GM12878 (cell line): ENCODE results near the gene ZNF766.

Experiments
- CHD4 ChIP-seq: fragments of 200-600 bp; sonication (generic); IDR thresholded peaks from 2 replicates; pipeline ENCODE4 v1.6.1; 2016; ENCODE audit warnings: mild to moderate bottlenecking
- CTCF ChIP-seq, 3 experiments: IDR thresholded peaks in 2 of 3; conservative IDR thresholded peaks in 1 of 3; 2 replicates each; pipeline ENCODE4 v1.5.1; 2011; ENCODE audit warnings: low read depth in 3 of 3, low read length in 3 of 3, mild to moderate bottlenecking in 3 of 3, control low read depth in 2 of 3, moderate library complexity in 2 of 3, inconsistent platforms in 1 of 3, mixed read lengths in 1 of 3; ENCODE audit not compliant: control insufficient read depth in 2 of 3, insufficient read depth in 1 of 3; ENCODE audit errors: extremely low read depth in 1 of 3
- EP300 ChIP-seq, 2 experiments: fragments of 150-350 bp in 1 of 2; IDR thresholded peaks; 2 replicates each; pipeline ENCODE4 v1.6.1; 2011 to 2012; ENCODE audit warnings: low read depth in 2 of 2, low read length in 2 of 2, borderline replicate concordance in 1 of 2, improper control_type of control experiment in 1 of 2, inconsistent platforms in 1 of 2; ENCODE audit not compliant: control insufficient read depth in 1 of 2
- EZH2 ChIP-seq: IDR thresholded peaks from 2 replicates; pipeline ENCODE4 v1.6.1; 2012; ENCODE audit warnings: low read depth, mild to moderate bottlenecking, control low read depth, inconsistent platforms, low read length, borderline replicate concordance; ENCODE audit not compliant: control insufficient read depth
- MYC ChIP-seq: IDR thresholded peaks from 2 replicates; pipeline ENCODE4 v1.6.1; 2011; ENCODE audit warnings: mild to moderate bottlenecking, low read length, moderate library complexity, inconsistent platforms; ENCODE audit not compliant: insufficient read depth, insufficient replicate concordance, insufficient read length, severe bottlenecking
- NBN ChIP-seq: fragments of 450-650 bp; IDR thresholded peaks from 2 replicates; pipeline ENCODE4 v1.6.1; 2016
- POLR2A ChIP-seq: IDR thresholded peaks from 2 replicates; pipeline ENCODE4 v1.6.1; 2011; ENCODE audit warnings: low read depth, mild to moderate bottlenecking, low read length
- POLR2AphosphoS2 ChIP-seq: IDR thresholded peaks from 2 replicates; pipeline ENCODE4 v1.6.1; 2011; ENCODE audit warnings: low read depth, mild to moderate bottlenecking, low read length, improper control_type of control experiment, moderate library complexity
- RCOR1 ChIP-seq: conservative IDR thresholded peaks from 2 replicates; pipeline ENCODE4 v1.6.1; 2012; ENCODE audit warnings: low read depth, low read length, improper control_type of control experiment
- RFX5 ChIP-seq: IDR thresholded peaks from 2 replicates; pipeline ENCODE4 v1.6.1; 2011; ENCODE audit warnings: low read depth, low read length, improper control_type of control experiment
- TAF1 ChIP-seq: IDR thresholded peaks from 2 replicates; pipeline ENCODE4 v1.6.1; 2011; ENCODE audit warnings: mild to moderate bottlenecking, low read depth, low read length, borderline replicate concordance
- ZNF274 ChIP-seq: IDR thresholded peaks from one replicate; pipeline ENCODE4 v1.8.0; 2011; ENCODE audit not compliant: insufficient read length, insufficient read depth

- TF ChIP-seq RCOR1 (no peak), ZNF274 (no peak), CHD4 (no peak), EP300 (IDR thresholded peaks at IDR 0.05; ENCODE audit: borderline replicate concordance in 1 of 2, control insufficient read depth in 1 of 2, low read depth in 2 of 2, low read length in 2 of 2) (no peak), RFX5 (no peak), POLR2AphosphoS2 (no peak), CTCF (IDR thresholded peaks at IDR 0.05 in 2 of 3, conservative IDR thresholded peaks at IDR 0.05 in 1 of 3; ENCODE audit: control insufficient read depth in 2 of 3, extremely low read depth in 1 of 3, insufficient read depth in 1 of 3, low read depth in 3 of 3, low read length in 3 of 3) (no peak), POLR2A (no peak; the same call in 1 of the 2 replicates), NBN (no peak), EZH2 (no peak), TAF1 (no peak), MYC (no peak)
Measured at GRCh38 chr19:52229524-52229923, 39.9 kb upstream of the ZNF766 start.
